HAP-1 (cell line): ENCODE measurements around the gene HDAC4.

Source experiments
- DNase-seq, 2 experiments: peaks; one replicate each; pipeline ENCODE4 v3.0.0-alpha.2; 2016 to 2020; ENCODE audit warnings: low spot score in 2 of 2
- H3K27me3 ChIP-seq: fragments of 250-450 bp; sonication (Bioruptor Pico); 2 replicates; pipeline ENCODE4 v1.5.1; 2020; ENCODE audit warnings: low read depth, mild to moderate bottlenecking, moderate library complexity
- H3K36me3 ChIP-seq: fragments of 250-450 bp; sonication (Bioruptor Pico); replicated peaks from 2 replicates; pipeline ENCODE4 v1.5.1; 2020; ENCODE audit warnings: mild to moderate bottlenecking
- H3K4me1 ChIP-seq: fragments of 250-450 bp; sonication (Bioruptor Pico); 2 replicates; pipeline ENCODE4 v1.5.1; 2020; ENCODE audit warnings: mild to moderate bottlenecking
- H3K4me3 ChIP-seq: fragments of 250-450 bp; sonication (Bioruptor Pico); 2 replicates; pipeline ENCODE4 v1.5.1; 2020; ENCODE audit warnings: mild to moderate bottlenecking, moderate library complexity
- H3K9me3 ChIP-seq: fragments of 250-450 bp; sonication (Bioruptor Pico); 2 replicates; pipeline ENCODE4 v1.5.1; 2020; ENCODE audit warnings: mild to moderate bottlenecking, moderate library complexity
- in situ Hi-C: fragments of 300-500 bp; cut with MboI; formaldehyde crosslinking; loops from 3 replicates; pipeline ENCODE4 v1.14.3; 2020; ENCODE audit warnings: low sequenced_read_pairs, inconsistent platforms, mixed read lengths

HDAC4 gene

DNA sequence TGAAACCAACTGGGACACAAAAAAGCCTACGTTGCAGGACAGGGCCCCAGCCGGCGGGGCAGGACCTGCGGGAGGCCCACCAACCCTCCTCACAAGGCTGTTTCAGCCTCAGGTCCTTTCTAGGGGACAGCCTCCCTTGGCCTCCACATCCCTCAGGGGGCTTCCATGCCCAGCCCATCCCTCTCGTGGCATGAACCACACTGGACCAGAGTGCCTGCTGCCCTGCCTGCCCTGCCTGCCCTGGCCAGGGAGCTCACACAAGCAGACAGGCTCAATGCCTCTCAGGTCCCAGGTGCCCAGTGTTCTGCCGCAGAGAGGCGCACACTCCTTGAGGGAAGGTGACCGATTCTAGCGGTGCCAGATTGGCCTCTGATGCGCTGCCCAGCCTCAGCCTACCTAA is 57.4 kb downstream of the HDAC4 start:
- DNase-seq: no peak
- Histone ChIP-seq H3K27me3 (no peaks in the 10 kb centered on the region), H3K4me1 (peaks cover 7% of the 10 kb centered on the region; the same call in 1 of the 2 replicates), H3K4me3 (no peak overlapping the region), H3K9me3 (no peaks in the 10 kb centered on the region; the same call in 1 of the 2 replicates), H3K36me3 (no peaks in the 10 kb centered on the region)
- in situ Hi-C loops: no loop called here

- DNase-seq: no peak
- peaks cover 7% of the 10 kb centered on the region; the same call in 1 of the 2 replicates for H3K4me1 ChIP-seq
- no peaks in the 10 kb centered on the region for H3K27me3 ChIP-seq
- H3K4me3 ChIP-seq: no peak overlapping the region
- in situ Hi-C loops: no loop called here
- no peaks in the 10 kb centered on the region; the same call in 1 of the 2 replicates for H3K9me3 ChIP-seq
- no peaks in the 10 kb centered on the region for H3K36me3 ChIP-seq
Observed at GRCh38 chr2:239341840-239342239, 59.0 kb downstream of the HDAC4 start.

GRCh38 chr2:239341146-239341732 is 59.6 kb downstream of the HDAC4 start:
- H3K9me3 ChIP-seq: no peaks in the 10 kb centered on the region; the same call in 1 of the 2 replicates
- H3K36me3 ChIP-seq: no peaks in the 10 kb centered on the region
- in situ Hi-C loops: no loop called here
- H3K27me3 ChIP-seq: no peaks in the 10 kb centered on the region
- no peak overlapping the region for H3K4me3 ChIP-seq
- DNase-seq: no peak
- H3K4me1 ChIP-seq: peaks cover 7% of the 10 kb centered on the region; the same call in 1 of the 2 replicates

- no peaks in the 10 kb centered on the region for H3K36me3 ChIP-seq
- no peaks in the 10 kb centered on the region for H3K9me3 ChIP-seq
- no peaks in the 10 kb centered on the region for H3K27me3 ChIP-seq
- in situ Hi-C loops: no loop called here
- peaks cover 7% of the 10 kb centered on the region; the same call in 1 of the 2 replicates for H3K4me1 ChIP-seq
- H3K4me3 ChIP-seq: no peak overlapping the region
- no peak for DNase-seq
Observed at GRCh38 chr2:239339726-239340601, 60.9 kb downstream of the HDAC4 start.

- no peak for DNase-seq
- H3K4me3 ChIP-seq: no peak overlapping the region
- H3K36me3 ChIP-seq: no peaks in the 10 kb centered on the region
- in situ Hi-C loops: no loop called here
- H3K4me1 ChIP-seq: peaks cover 1% of the 10 kb centered on the region; the same call in 1 of the 2 replicates
- H3K27me3 ChIP-seq: no peaks in the 10 kb centered on the region
- H3K9me3 ChIP-seq: no peaks in the 10 kb centered on the region
Observed at GRCh38 chr2:239339241-239339640, 61.6 kb downstream of the HDAC4 start.

GRCh38 chr2:239337877-239338484 is 62.8 kb downstream of the HDAC4 start:
- in situ Hi-C loops: no loop called here
- Histone ChIP-seq H3K27me3 (no peaks in the 10 kb centered on the region), H3K36me3 (no peaks in the 10 kb centered on the region), H3K4me3 (no peak overlapping the region), H3K9me3 (no peaks in the 10 kb centered on the region), H3K4me1 (no peaks in the 10 kb centered on the region)
- no peak for DNase-seq

- in situ Hi-C loops: no loop called here
- no peaks in the 10 kb centered on the region for H3K4me1 ChIP-seq
- no peaks in the 10 kb centered on the region for H3K9me3 ChIP-seq
- no peak overlapping the region for H3K4me3 ChIP-seq
- no peaks in the 10 kb centered on the region for H3K27me3 ChIP-seq
- no peak for DNase-seq
- H3K36me3 ChIP-seq: no peaks in the 10 kb centered on the region
Observed at GRCh38 chr2:239337122-239337876, 63.5 kb downstream of the HDAC4 start.

DNA sequence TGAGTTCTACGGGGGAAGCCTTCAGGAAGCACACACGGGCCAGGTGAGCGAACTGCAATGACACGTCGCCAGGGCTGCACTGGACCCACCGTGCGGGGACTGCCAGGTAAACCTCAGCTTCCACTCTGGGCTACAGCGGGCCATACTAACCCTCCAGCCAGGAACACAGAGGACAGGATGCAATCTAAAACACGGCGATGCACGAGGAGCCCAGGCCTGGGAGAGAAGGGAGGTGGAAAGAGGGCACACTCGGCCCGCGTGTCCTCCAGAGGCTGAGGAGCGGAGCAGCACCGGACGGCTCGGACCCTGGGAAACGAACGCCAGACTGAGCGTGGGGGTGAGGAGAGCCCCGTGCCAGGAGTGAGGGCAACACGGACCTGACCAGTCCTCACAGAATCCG is 69.3 kb downstream of the HDAC4 start:
- no peaks in the 10 kb centered on the region for H3K9me3 ChIP-seq
- no peaks in the 10 kb centered on the region for H3K36me3 ChIP-seq
- no peak for DNase-seq
- H3K4me3 ChIP-seq: no peak overlapping the region
- H3K4me1 ChIP-seq: no peaks in the 10 kb centered on the region
- in situ Hi-C loops: no loop called here
- no peaks in the 10 kb centered on the region for H3K27me3 ChIP-seq

GRCh38 chr2:239330836-239331235 is 70.0 kb downstream of the HDAC4 start:
- H3K27me3 ChIP-seq: no peaks in the 10 kb centered on the region
- H3K4me1 ChIP-seq: no peaks in the 10 kb centered on the region
- H3K36me3 ChIP-seq: no peaks in the 10 kb centered on the region
- no peaks in the 10 kb centered on the region for H3K9me3 ChIP-seq
- H3K4me3 ChIP-seq: no peak overlapping the region
- no peak for DNase-seq
- in situ Hi-C loops: no loop called here

GRCh38 chr2:239329972-239330572 is 70.7 kb downstream of the HDAC4 start:
- in situ Hi-C loops: no loop called here
- Histone ChIP-seq H3K27me3 (no peaks in the 10 kb centered on the region), H3K36me3 (no peaks in the 10 kb centered on the region), H3K4me1 (no peaks in the 10 kb centered on the region), H3K9me3 (no peaks in the 10 kb centered on the region), H3K4me3 (no peak overlapping the region)
- no peak for DNase-seq

DNA sequence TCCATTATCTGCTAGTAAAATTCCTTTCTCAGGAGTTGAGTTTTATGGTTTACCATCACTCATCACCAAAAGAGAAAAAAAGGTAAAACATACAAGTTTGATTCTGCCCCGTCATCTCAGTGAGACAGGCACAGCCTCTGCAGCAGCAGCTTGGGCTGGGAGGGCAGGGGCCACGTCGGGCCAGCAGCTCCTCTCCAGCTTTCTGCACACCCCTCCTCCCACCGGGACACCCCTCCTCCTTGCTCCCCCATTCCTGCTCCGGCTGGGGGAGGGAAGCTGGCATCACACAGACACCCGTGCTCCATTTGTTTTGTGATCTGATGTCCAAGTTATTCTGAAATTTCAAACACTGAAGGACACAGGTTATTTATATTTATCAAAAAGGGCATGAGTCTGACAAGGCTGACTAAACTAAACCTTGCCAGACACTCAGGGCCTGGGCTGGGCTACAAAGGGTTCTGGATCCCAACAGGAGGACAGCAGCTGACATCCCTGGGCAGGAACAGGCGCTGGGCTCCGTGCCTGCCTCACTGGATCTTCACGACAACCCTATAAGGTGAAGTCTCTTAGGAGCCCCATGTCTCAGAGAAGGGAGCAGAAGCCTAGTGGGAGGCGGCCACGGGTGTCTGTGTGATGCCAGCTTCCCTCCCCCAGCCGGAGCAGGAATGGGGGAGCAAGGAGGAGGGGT is 71.4 kb downstream of the HDAC4 start:
- Histone ChIP-seq H3K27me3 (no peaks in the 10 kb centered on the region), H3K36me3 (no peaks in the 10 kb centered on the region), H3K4me3 (no peak overlapping the region), H3K9me3 (no peaks in the 10 kb centered on the region), H3K4me1 (no peaks in the 10 kb centered on the region)
- DNase-seq: no peak
- in situ Hi-C loops: no loop called here

- Histone ChIP-seq H3K36me3 (no peaks in the 10 kb centered on the region), H3K4me1 (no peaks in the 10 kb centered on the region), H3K27me3 (no peaks in the 10 kb centered on the region), H3K9me3 (no peaks in the 10 kb centered on the region), H3K4me3 (no peak overlapping the region)
- no peak for DNase-seq
- in situ Hi-C loops: no loop called here
Observed at GRCh38 chr2:239328351-239329191, 72.2 kb downstream of the HDAC4 start.
